Upper lobe of left lung (tissue), 6 donors: ENCODE measurements around the gene ECD. TPM values are rescaled to one million over a fixed set of nuclear protein-coding genes. Genes with fewer than 3 reads are reported as not detected.

Experiments
- ATAC-seq, 2 donors: fragments of 200-7000 bp; cut with Tn5 transposase; one replicate each; pipeline ENCODE4 v1.9.1; 2022; ENCODE audit warnings: mild to moderate bottlenecking in 2 of 2, moderate library complexity in 2 of 2; ENCODE audit not compliant: low FRiP score in 2 of 2
- DNase-seq, 2 donors: peaks; one replicate each; pipeline ENCODE4 v3.0.0-alpha.2; 2019 to 2020
- H3K27ac ChIP-seq, 4 donors: fragments of 200-600 bp; sonication (generic); one replicate each; pipeline ENCODE4 v1.5.1; 2016 to 2019
- H3K27me3 ChIP-seq, 4 donors: fragments of 200-600 bp; sonication (generic); one replicate each; pipeline ENCODE4 v1.5.1; 2017 to 2019
- H3K36me3 ChIP-seq, 4 donors: fragments of 200-600 bp; sonication (generic); one replicate each; pipeline ENCODE4 v1.5.1; 2016 to 2019
- H3K4me1 ChIP-seq, 4 donors: fragments of 200-600 bp; sonication (generic); one replicate each; pipeline ENCODE4 v1.5.1; 2018 to 2019
- H3K4me3 ChIP-seq, 4 donors: fragments of 200-600 bp; sonication (generic); one replicate each; pipeline ENCODE4 v1.5.1; 2017 to 2019; ENCODE audit warnings: mild to moderate bottlenecking in 2 of 4, moderate library complexity in 1 of 4
- H3K9me3 ChIP-seq, 4 donors: fragments of 200-600 bp; sonication (generic); one replicate each; pipeline ENCODE4 v1.5.1; 2018 to 2019
- CTCF ChIP-seq, 6 experiments: fragments of 450-650 bp in 4 of 6; fragments of 200-600 bp in 2 of 6; sonication (generic) in 2 of 6; IDR thresholded peaks; one replicate each; pipeline ENCODE4 v1.5.1; 2016 to 2019; ENCODE audit warnings: antibody characterized with exemption in 6 of 6
- EP300 ChIP-seq, 4 donors: sonication (generic); formaldehyde crosslinking; IDR thresholded peaks; one replicate each; pipeline ENCODE4 v1.5.1; 2017; ENCODE audit warnings: antibody characterized with exemption in 4 of 4, control low read depth in 2 of 4
- POLR2A ChIP-seq, 4 donors: fragments of 450-650 bp; IDR thresholded peaks; one replicate each; pipeline ENCODE4 v1.5.1; 2016 to 2017; ENCODE audit warnings: antibody characterized with exemption in 4 of 4, mild to moderate bottlenecking in 2 of 4
- POLR2AphosphoS5 ChIP-seq, 2 donors: sonication (generic); formaldehyde crosslinking; IDR thresholded peaks; one replicate each; pipeline ENCODE4 v1.5.1; 2017; ENCODE audit warnings: antibody characterized with exemption in 2 of 2
- WGBS, 2 donors: methylation state at CpG; one replicate each; pipeline ENCODE4 v1.1.5; 2017 to 2018; 5-methylcytosine and 5-hydroxymethylcytosine counted together
- total RNA-seq, 6 donors: library from RNA; depleted of rRNA in 4 of 6; stranded (reverse); fragments of >200 nt in 4 of 6; gene quantifications; one replicate each; pipeline versions ENCODE4 v1.1.0 to v1.2.1, GENCODE V29; 2016 to 2021
- donor health status: DM: no; HTN: no; CAD: no; lungs with moderate emphysema.
- donor health status: DM: no; HTN: yes; CAD: no; lungs with severe emphysema.

The ECD gene
- total RNA-seq, 6 donors from 2014 or later = 19.2 to 43.0 (median 24.8) TPM

GRCh38 chr10:73093922-73094850 is 73.6 kb downstream of the ECD start:
- WGBS, 2 donors = 46 to 68% methylated on average over 2 of the region's 2 CpGs
- TF ChIP-seq POLR2AphosphoS5 (IDR thresholded peaks at IDR 0.05) = no peak
- TF ChIP-seq POLR2A (IDR thresholded peaks at IDR 0.05) = no peak
- no peak for TF ChIP-seq EP300 (IDR thresholded peaks at IDR 0.05)
- TF ChIP-seq CTCF (IDR thresholded peaks at IDR 0.05) = no peak
- peak overlapping the region in 3 of 4 donors; percentile 67 to 81 (median 80) for H3K4me3 ChIP-seq
- no peak for ATAC-seq
- H3K9me3 ChIP-seq = no peaks in the 10 kb centered on the region
- H3K27me3 ChIP-seq = no peaks in the 10 kb centered on the region
- no peak for DNase-seq
- H3K36me3 ChIP-seq = no peaks in the 10 kb centered on the region
- peaks cover 10 to 25% (median 17%) of the 10 kb centered on the region in 4 donors for H3K4me1 ChIP-seq
- peak overlapping the region in 1 of 4 donors; percentile 98 for H3K27ac ChIP-seq

GRCh38 chr10:73092830-73093229 is 75.0 kb downstream of the ECD start:
- Histone ChIP-seq H3K27me3 (no peaks in the 10 kb centered on the region), H3K4me1 (peaks cover 10 to 32% (median 20%) of the 10 kb centered on the region in 4 donors), H3K36me3 (no peaks in the 10 kb centered on the region), H3K27ac (no peak overlapping the region), H3K4me3 (no peak overlapping the region), H3K9me3 (no peaks in the 10 kb centered on the region)
- ATAC-seq (no peak), DNase-seq (no peak)
- WGBS, 2 donors = 96 to 98% methylated on average over 3 of the region's 3 CpGs
- TF ChIP-seq POLR2A (IDR thresholded peaks at IDR 0.05) (no peak), EP300 (IDR thresholded peaks at IDR 0.05) (no peak), POLR2AphosphoS5 (IDR thresholded peaks at IDR 0.05) (no peak), CTCF (IDR thresholded peaks at IDR 0.05) (no peak)

- no peak for TF ChIP-seq CTCF (IDR thresholded peaks at IDR 0.05)
- TF ChIP-seq POLR2A (IDR thresholded peaks at IDR 0.05) = no peak
- no peak for TF ChIP-seq POLR2AphosphoS5 (IDR thresholded peaks at IDR 0.05)
- TF ChIP-seq EP300 (IDR thresholded peaks at IDR 0.05) = no peak
- Histone ChIP-seq H3K36me3 (no peaks in the 10 kb centered on the region), H3K9me3 (no peaks in the 10 kb centered on the region), H3K27ac (no peak overlapping the region), H3K4me3 (no peak overlapping the region), H3K4me1 (peaks cover 2 to 25% (median 13%) of the 10 kb centered on the region in 4 donors), H3K27me3 (no peaks in the 10 kb centered on the region)
- no peak for ATAC-seq
- DNase-seq = no peak
Observed at GRCh38 chr10:73088304-73088703, 79.5 kb downstream of the ECD start.

- Histone ChIP-seq H3K27me3 (no peaks in the 10 kb centered on the region), H3K36me3 (no peaks in the 10 kb centered on the region), H3K4me1 (peaks cover 6 to 25% (median 19%) of the 10 kb centered on the region in 4 donors), H3K27ac (peak overlapping the region in 1 of 4 donors; percentile 32), H3K9me3 (no peaks in the 10 kb centered on the region), H3K4me3 (no peak overlapping the region)
- WGBS, 2 donors = 61 to 63% methylated on average over 4 of the region's 4 CpGs
- TF ChIP-seq POLR2AphosphoS5 (IDR thresholded peaks at IDR 0.05) (no peak), CTCF (IDR thresholded peaks at IDR 0.05) (no peak), POLR2A (IDR thresholded peaks at IDR 0.05) (no peak), EP300 (IDR thresholded peaks at IDR 0.05) (no peak)
- DNase-seq (no peak), ATAC-seq (no peak)
Observed at GRCh38 chr10:73086816-73087215, 81.0 kb downstream of the ECD start.
